Astrocyte (in vitro differentiated cells and primary cell): Measurements from ENCODE around the gene FAM50A. TPM values are rescaled to one million over a fixed set of nuclear protein-coding genes. Genes with fewer than 3 reads are reported as not detected.

Experiments
- DNase-seq: peaks from one replicate; pipeline ENCODE4 v3.0.0-alpha.2; 2010; ENCODE audit warnings: low read depth
- FAIRE-seq: peaks from 2 replicates; lab custom pipeline; 2011; peaks lifted over from hg19 to GRCh38; lab: Jason Lieb, UNC
- H2AFZ ChIP-seq: 2 replicates; pipeline ENCODE4 v1.6.0; 2012; ENCODE audit warnings: low read depth, low read length, inconsistent platforms
- H3K27ac ChIP-seq: 2 replicates; pipeline ENCODE4 v1.5.1; 2011; ENCODE audit warnings: low read depth, low read length, inconsistent platforms
- H3K27me3 ChIP-seq: 2 replicates; pipeline ENCODE4 v1.6.0; 2011; ENCODE audit warnings: low read length, inconsistent platforms; ENCODE audit not compliant: insufficient read depth
- H3K36me3 ChIP-seq: 2 replicates; pipeline ENCODE4 v1.5.1; 2011; ENCODE audit warnings: low read length, inconsistent platforms; ENCODE audit not compliant: insufficient read depth
- H3K4me1 ChIP-seq: 2 replicates; pipeline ENCODE4 v1.5.1; 2011; ENCODE audit warnings: low read length, inconsistent platforms; ENCODE audit not compliant: insufficient read depth
- H3K4me2 ChIP-seq: 2 replicates; pipeline ENCODE4 v1.6.0; 2012; ENCODE audit warnings: low read length, inconsistent platforms
- H3K4me3 ChIP-seq: 2 replicates; pipeline ENCODE4 v1.5.1; 2011; ENCODE audit warnings: low read depth, mild to moderate bottlenecking, low read length, inconsistent platforms; ENCODE audit not compliant: insufficient read depth
- H3K79me2 ChIP-seq: 2 replicates; pipeline ENCODE4 v1.6.0; 2012; ENCODE audit warnings: mild to moderate bottlenecking, low read length, inconsistent platforms; ENCODE audit not compliant: insufficient read depth
- H3K9ac ChIP-seq: 2 replicates; pipeline ENCODE4 v1.6.0; 2012; ENCODE audit warnings: mild to moderate bottlenecking, low read length, inconsistent platforms
- H3K9me3 ChIP-seq: 2 replicates; pipeline ENCODE4 v1.5.1; 2012; ENCODE audit warnings: low read depth, mild to moderate bottlenecking, low read length, inconsistent platforms; ENCODE audit not compliant: insufficient read depth
- H4K20me1 ChIP-seq: 2 replicates; pipeline ENCODE4 v1.6.0; 2012; ENCODE audit warnings: low read length, inconsistent platforms; ENCODE audit not compliant: insufficient read depth
- H3K27ac Mint-ChIP-seq: one replicate; pipeline ENCODE4 v1.8.0; 2021; ENCODE audit warnings: mild to moderate bottlenecking, mixed read lengths; ENCODE audit not compliant: unreplicated experiment
- H3K27me3 Mint-ChIP-seq: one replicate; pipeline ENCODE4 v1.8.0; 2021; ENCODE audit warnings: low read depth, mixed read lengths; ENCODE audit not compliant: unreplicated experiment
- H3K36me3 Mint-ChIP-seq: one replicate; pipeline ENCODE4 v1.8.0; 2021; ENCODE audit warnings: low read depth, mixed read lengths; ENCODE audit not compliant: unreplicated experiment
- H3K4me1 Mint-ChIP-seq: one replicate; pipeline ENCODE4 v1.8.0; 2021; ENCODE audit warnings: low read depth, mixed read lengths; ENCODE audit not compliant: unreplicated experiment
- H3K4me3 Mint-ChIP-seq: one replicate; pipeline ENCODE4 v1.8.0; 2021; ENCODE audit warnings: mild to moderate bottlenecking, moderate library complexity, mixed read lengths; ENCODE audit not compliant: unreplicated experiment
- H3K9me3 Mint-ChIP-seq: one replicate; pipeline ENCODE4 v1.8.0; 2021; ENCODE audit warnings: mild to moderate bottlenecking, mixed read lengths; ENCODE audit not compliant: unreplicated experiment
- CTCF ChIP-seq: IDR thresholded peaks from 2 replicates; pipeline ENCODE4 v1.5.1; 2011; ENCODE audit warnings: low read depth, mild to moderate bottlenecking, inconsistent platforms, low read length, moderate library complexity; ENCODE audit not compliant: insufficient read depth
- EZH2 ChIP-seq: IDR thresholded peaks from 2 replicates; pipeline ENCODE4 v1.6.1; 2012; ENCODE audit warnings: mild to moderate bottlenecking, low read length, inconsistent platforms; ENCODE audit not compliant: insufficient read depth
- total RNA-seq: library from RNA; stranded (reverse); gene quantifications from 2 replicates; pipeline ENCODE4 v1.2.1, GENCODE V29; 2021

FAM50A gene
- total RNA-seq, 1 donor from 2014 or later, result 100.0 TPM

- DNase-seq (peak; percentile 82), FAIRE-seq (peak; percentile 55)
- H3K4me3 Mint-ChIP-seq, result peak within 1 kb of the TSS; percentile 84
- TF ChIP-seq CTCF (no peak), EZH2 (no peak)
- Histone ChIP-seq H3K9me3 (no peaks in the 10 kb centered on the region), H3K4me2 (peak within 1 kb of the TSS; percentile 97), H3K27me3 (no peaks in the 10 kb centered on the region), H3K4me3 (peak within 1 kb of the TSS; percentile 69), H3K36me3 (no peaks in the 10 kb centered on the region), H4K20me1 (no peaks in the 10 kb centered on the region), H3K79me2 (peaks cover 15% of the 10 kb centered on the region), H3K4me1 (peaks cover 17% of the 10 kb centered on the region), H3K9ac (peak within 1 kb of the TSS; percentile 88), H3K27ac (peak within 1 kb of the TSS; percentile 84), H2AFZ (peak within 1 kb of the TSS; percentile 66)
- H3K4me1 Mint-ChIP-seq, result peaks cover 2% of the 10 kb centered on the region
- H3K9me3 Mint-ChIP-seq, result no peaks in the 10 kb centered on the region
- no peaks in the 10 kb centered on the region for H3K27me3 Mint-ChIP-seq
- no peaks in the 10 kb centered on the region for H3K36me3 Mint-ChIP-seq
- peak within 1 kb of the TSS; percentile 93 for H3K27ac Mint-ChIP-seq
These were observed 34.6 kb upstream of the FAM50A start, which contains the start of gene DNASE1L1 for GRCh38 chrX:154409222-154409871. Gene DNASE1L1 (minus strand): TSS chrX:154409254. CDS start chrX:154405568, 3,686 bp downstream.

GRCh38 chrX:154411981-154412340 lies 32.0 kb upstream of the FAM50A start:
- H3K4me3 ChIP-seq, result peak overlapping the region; percentile 60
- TF ChIP-seq CTCF, result no peak
- TF ChIP-seq EZH2, result no peak
- H4K20me1 ChIP-seq, result no peaks in the 10 kb centered on the region
- H3K79me2 ChIP-seq, result peaks cover 15% of the 10 kb centered on the region
- H2AFZ ChIP-seq, result peak overlapping the region; percentile 71
- H3K9me3 Mint-ChIP-seq, result no peaks in the 10 kb centered on the region
- H3K27me3 Mint-ChIP-seq, result no peaks in the 10 kb centered on the region
- H3K27me3 ChIP-seq, result no peaks in the 10 kb centered on the region
- peaks cover 2% of the 10 kb centered on the region for H3K4me1 Mint-ChIP-seq
- peak overlapping the region; percentile 84 for H3K4me2 ChIP-seq
- peak; percentile 43 for FAIRE-seq
- H3K4me1 ChIP-seq, result peaks cover 17% of the 10 kb centered on the region
- H3K4me3 Mint-ChIP-seq, result peak overlapping the region; percentile 72
- no peak overlapping the region for H3K27ac Mint-ChIP-seq
- H3K36me3 Mint-ChIP-seq, result no peaks in the 10 kb centered on the region
- H3K9me3 ChIP-seq, result no peaks in the 10 kb centered on the region
- peak overlapping the region; percentile 77 for H3K9ac ChIP-seq
- peak overlapping the region; percentile 53 for H3K27ac ChIP-seq
- peak; percentile 23 for DNase-seq
- no peaks in the 10 kb centered on the region for H3K36me3 ChIP-seq

- Histone ChIP-seq H2AFZ (no peak overlapping the region), H3K9me3 (no peaks in the 10 kb centered on the region), H3K27me3 (no peaks in the 10 kb centered on the region), H3K4me2 (peak overlapping the region; percentile 84), H3K4me3 (peak overlapping the region; percentile 60), H3K9ac (peak overlapping the region; percentile 77), H3K4me1 (peaks cover 17% of the 10 kb centered on the region), H3K36me3 (no peaks in the 10 kb centered on the region), H3K27ac (no peak overlapping the region), H3K79me2 (peaks cover 15% of the 10 kb centered on the region), H4K20me1 (no peaks in the 10 kb centered on the region)
- Mint-ChIP-seq H3K27me3 (no peaks in the 10 kb centered on the region), H3K36me3 (no peaks in the 10 kb centered on the region), H3K4me1 (peaks cover 2% of the 10 kb centered on the region), H3K27ac (no peak overlapping the region), H3K9me3 (no peaks in the 10 kb centered on the region), H3K4me3 (peak overlapping the region; percentile 72)
- DNase-seq (no peak), FAIRE-seq (no peak)
- no peak for TF ChIP-seq CTCF
- no peak for TF ChIP-seq EZH2
These were observed 31.5 kb upstream of the FAM50A start for GRCh38 chrX:154412468-154412867.
